HG03064 (cell line): ENCODE results near the gene NRCAM.
A peak's percentile ranks its signal among the peaks of the same experiment; 100 is the strongest.

Source experiments
- ATAC-seq: cut with Tn5 transposase; IDR thresholded peaks from one replicate; pipeline ENCODE4 v1.9.1; 2021; ENCODE audit warnings: low read depth; ENCODE audit not compliant: unreplicated experiment

The NRCAM gene

GRCh38 chr7:108227366-108227765 lies 228.9 kb downstream of the NRCAM start:
- ATAC-seq: no peak

- no peak for ATAC-seq
Measured at GRCh38 chr7:108226816-108227299, 229.4 kb downstream of the NRCAM start.

- no peak for ATAC-seq
Measured at GRCh38 chr7:108225531-108226181, 230.6 kb downstream of the NRCAM start.

- ATAC-seq: no peak
Measured at GRCh38 chr7:108224387-108224786, 231.8 kb downstream of the NRCAM start.

GRCh38 chr7:108222236-108222892 lies 233.9 kb downstream of the NRCAM start:
- ATAC-seq: no peak

GRCh38 chr7:108211382-108212201 lies 244.6 kb downstream of the NRCAM start:
- ATAC-seq: no peak

GRCh38 chr7:108210796-108211195 lies 245.4 kb downstream of the NRCAM start:
- ATAC-seq: no peak

- ATAC-seq: no peak
Measured at GRCh38 chr7:108205311-108205710, 250.9 kb downstream of the NRCAM start.

GRCh38 chr7:108204281-108204796 lies 251.9 kb downstream of the NRCAM start:
- ATAC-seq: no peak

- peak; percentile 68 for ATAC-seq
Measured at GRCh38 chr7:108203537-108203936, 252.7 kb downstream of the NRCAM start.

- no peak for ATAC-seq
Measured at GRCh38 chr7:108202743-108203142, 253.5 kb downstream of the NRCAM start.

- no peak for ATAC-seq
Measured at GRCh38 chr7:108201766-108202165, 254.5 kb downstream of the NRCAM start.

GRCh38 chr7:108200326-108200725 lies 255.9 kb downstream of the NRCAM start:
- ATAC-seq: no peak

GRCh38 chr7:108197371-108198091 lies 258.7 kb downstream of the NRCAM start:
- ATAC-seq: no peak

GRCh38 chr7:108196004-108196403 lies 260.2 kb downstream of the NRCAM start:
- ATAC-seq: no peak

GRCh38 chr7:108193594-108194498 lies 262.4 kb downstream of the NRCAM start:
- no peak for ATAC-seq

- ATAC-seq: no peak
Measured at GRCh38 chr7:108190891-108191290, 265.3 kb downstream of the NRCAM start.

- ATAC-seq: peak; percentile 91
Measured at GRCh38 chr7:108189733-108190388, 266.4 kb downstream of the NRCAM start.

- ATAC-seq: no peak
Measured at GRCh38 chr7:108188724-108189123, 267.5 kb downstream of the NRCAM start.
